Upper lobe of right lung (tissue), 1 donor: ENCODE measurements around the gene FGF23. TPM values are rescaled to one million over a fixed set of nuclear protein-coding genes. Genes with fewer than 3 reads are reported as not detected.

Experiments used
- ATAC-seq: fragments of 200-7000 bp; cut with Tn5 transposase; one replicate; pipeline ENCODE4 v1.9.1; 2020; ENCODE audit warnings: mild to moderate bottlenecking, moderate library complexity
- DNase-seq: peaks from one replicate; pipeline ENCODE4 v3.0.0-alpha.2; 2020
- H3K27ac ChIP-seq: fragments of 200-600 bp; one replicate; pipeline ENCODE4 v1.8.0; 2022
- H3K27me3 ChIP-seq: fragments of 200-600 bp; one replicate; pipeline ENCODE4 v1.8.0; 2022; ENCODE audit warnings: mild to moderate bottlenecking
- H3K36me3 ChIP-seq: fragments of 200-600 bp; one replicate; pipeline ENCODE4 v1.8.0; 2022
- H3K4me1 ChIP-seq: fragments of 200-600 bp; one replicate; pipeline ENCODE4 v1.8.0; 2022
- H3K4me3 ChIP-seq: fragments of 200-600 bp; one replicate; pipeline ENCODE4 v1.8.0; 2022; ENCODE audit warnings: mild to moderate bottlenecking
- H3K9me3 ChIP-seq: fragments of 200-600 bp; one replicate; pipeline ENCODE4 v1.8.0; 2022
- CTCF ChIP-seq: fragments of 200-600 bp; IDR thresholded peaks from one replicate; pipeline ENCODE4 v1.8.0; 2022; ENCODE audit warnings: antibody characterized with exemption
- intact Hi-C: fragments of 100-400 bp; cut with DNase I; formaldehyde crosslinking; loops from one replicate; pipeline ENCODE4 v1.11.0; 2022
- total RNA-seq: library from RNA; stranded (reverse); fragmentation: NEBNext Ultra II Directional; extraction: Animal tissue kit (Norgen Biotek cat#: 25700); gene quantifications from one replicate; pipeline ENCODE4 v1.2.1, GENCODE V29; 2021
- donor health status: DM: no; HTN: yes; CAD: no; lungs with severe emphysema.

The FGF23 gene
- total RNA-seq, 1 donor from 2014 or later = not detected

DNA sequence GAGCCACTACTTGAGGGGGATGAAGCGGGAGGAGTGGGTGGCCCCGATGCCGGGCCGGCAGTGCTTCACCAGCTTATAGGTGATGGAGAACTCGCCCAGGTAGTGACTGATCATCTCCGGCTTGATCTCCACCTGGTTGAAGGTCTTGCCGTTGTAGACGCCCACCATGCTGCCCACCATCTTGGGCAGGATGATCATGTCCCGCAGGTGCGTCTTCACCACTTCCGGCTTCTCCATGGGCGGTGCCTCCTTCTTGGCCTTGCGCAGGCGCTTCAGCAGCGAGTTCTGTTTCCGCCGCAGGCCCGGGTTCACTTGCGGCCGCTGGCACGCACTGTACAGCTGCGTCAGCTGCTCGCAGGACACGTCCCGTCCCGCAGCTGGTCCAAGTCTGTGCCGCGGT, 55.1 kb downstream of the FGF23 start:
- Histone ChIP-seq H3K4me3 (no peak overlapping the region), H3K27me3 (no peaks in the 10 kb centered on the region), H3K4me1 (peaks cover 13% of the 10 kb centered on the region), H3K9me3 (no peaks in the 10 kb centered on the region), H3K27ac (no peak overlapping the region), H3K36me3 (no peaks in the 10 kb centered on the region)
- ATAC-seq = no peak
- no peak for DNase-seq
- TF ChIP-seq CTCF = no peak
- intact Hi-C loops = no loop called here

- Histone ChIP-seq H3K4me3 (no peak overlapping the region), H3K27ac (no peak overlapping the region), H3K9me3 (no peaks in the 10 kb centered on the region), H3K36me3 (no peaks in the 10 kb centered on the region), H3K27me3 (no peaks in the 10 kb centered on the region), H3K4me1 (peaks cover 13% of the 10 kb centered on the region)
- DNase-seq (no peak), ATAC-seq (no peak)
- no peak for TF ChIP-seq CTCF
- intact Hi-C loops = no loop called here
These were observed 56.1 kb downstream of the FGF23 start for GRCh38 chr12:4323396-4323795.

GRCh38 chr12:4322726-4323125, 56.8 kb downstream of the FGF23 start:
- Histone ChIP-seq H3K36me3 (no peaks in the 10 kb centered on the region), H3K27me3 (no peaks in the 10 kb centered on the region), H3K4me3 (peak overlapping the region; percentile 83), H3K4me1 (peaks cover 13% of the 10 kb centered on the region), H3K9me3 (no peaks in the 10 kb centered on the region), H3K27ac (no peak overlapping the region)
- DNase-seq (no peak), ATAC-seq (no peak)
- intact Hi-C loops = no loop called here
- TF ChIP-seq CTCF = no peak

DNA sequence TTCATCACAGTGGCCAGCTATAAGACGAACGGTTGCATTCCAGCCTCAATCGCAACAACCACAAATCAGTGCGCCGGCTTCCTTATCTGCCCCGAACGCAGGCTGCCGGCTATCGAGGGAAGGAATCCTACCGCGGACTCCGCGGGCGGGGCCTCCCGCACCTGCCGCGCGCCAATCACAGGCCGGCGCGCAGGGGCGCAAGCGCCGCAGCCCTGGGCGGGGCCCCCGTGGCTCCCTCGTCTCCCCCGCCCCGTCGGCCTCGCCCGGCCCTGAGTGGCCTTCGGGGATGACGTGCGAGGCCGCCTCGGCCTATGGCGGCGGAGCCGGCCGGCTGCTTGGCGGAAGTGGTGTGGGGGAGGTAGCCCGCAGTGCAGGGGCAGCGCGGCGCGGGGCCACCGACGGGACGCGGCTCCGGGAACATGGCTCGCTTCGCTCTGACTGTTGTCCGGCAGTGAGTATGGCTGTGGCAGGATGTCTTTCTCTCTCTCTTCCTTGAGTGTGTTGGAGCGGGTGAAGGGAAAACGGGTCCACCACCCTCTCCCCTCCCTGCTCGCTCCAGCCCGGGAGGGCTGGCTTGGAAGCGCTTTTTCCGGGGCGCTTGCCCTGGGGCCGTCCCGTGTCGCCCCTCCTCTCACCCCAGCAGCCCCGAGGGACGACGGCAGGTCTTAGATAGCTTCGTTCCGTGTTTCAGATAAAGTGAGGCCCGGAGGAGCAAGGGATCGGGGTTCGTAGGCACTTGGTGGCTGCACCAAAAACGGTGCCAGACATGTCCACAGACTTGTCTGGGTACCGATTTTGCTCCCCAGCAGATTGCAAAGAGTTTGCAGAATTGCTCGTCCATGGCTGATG, 58.4 kb downstream of the FGF23 start, which contains the start of gene TIGAR:
Gene TIGAR, plus strand, starts transcription at position 361 of the 849 bp plus-strand sequence. Its CDS starts 59 bp downstream, at position 420.
- no peaks in the 10 kb centered on the region for H3K36me3 ChIP-seq
- no peak for TF ChIP-seq CTCF
- H3K27ac ChIP-seq = peak within 1 kb of the TSS; percentile 89
- no peaks in the 10 kb centered on the region for H3K27me3 ChIP-seq
- H3K9me3 ChIP-seq = no peaks in the 10 kb centered on the region
- ATAC-seq = peak; percentile 99
- DNase-seq = peak; percentile 98
- H3K4me1 ChIP-seq = peaks cover 13% of the 10 kb centered on the region
- H3K4me3 ChIP-seq = peak within 1 kb of the TSS; percentile 83
- intact Hi-C loops = no loop called here

DNA sequence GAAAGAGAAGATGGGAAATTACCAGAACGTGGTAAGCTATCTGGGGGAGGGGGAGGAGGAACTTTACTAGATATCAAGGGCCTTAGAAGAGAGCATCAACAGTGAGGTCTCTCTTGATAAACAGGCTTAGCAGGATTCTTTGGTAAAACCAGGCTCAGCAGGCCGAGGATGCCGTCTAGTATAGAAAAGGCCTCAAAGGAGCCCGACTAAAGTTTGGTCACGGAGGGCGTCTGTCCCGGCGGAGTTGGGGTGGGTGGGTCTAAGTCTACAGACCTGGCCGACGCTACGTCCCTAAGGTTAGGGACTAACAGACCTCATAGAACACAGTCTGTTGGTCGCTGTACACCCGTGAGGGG, 59.0 kb downstream of the FGF23 start:
- Histone ChIP-seq H3K27me3 (no peaks in the 10 kb centered on the region), H3K27ac (peak overlapping the region; percentile 89), H3K9me3 (no peaks in the 10 kb centered on the region), H3K36me3 (no peaks in the 10 kb centered on the region), H3K4me1 (peaks cover 13% of the 10 kb centered on the region), H3K4me3 (peak overlapping the region; percentile 83)
- intact Hi-C loops = no loop called here
- no peak for TF ChIP-seq CTCF
- peak; percentile 41 for ATAC-seq
- no peak for DNase-seq

Other genes with a start within 250 kb of the FGF23 start
- 94.2 TPM for gene CCND2, start 106.0 kb downstream of the FGF23 start, total RNA-seq
- 20.0 TPM for gene TIGAR, start 58.5 kb downstream of the FGF23 start, total RNA-seq
- gene FGF6, start 66.1 kb upstream of the FGF23 start, total RNA-seq = not detected
- gene RAD51AP1, start 159.2 kb upstream of the FGF23 start, total RNA-seq = 0.84 TPM
- gene DYRK4, start 182.5 kb upstream of the FGF23 start, total RNA-seq = 30.1 TPM